CD4-positive, alpha-beta memory T cell (primary cell): Measurements from ENCODE around the gene TMED6. TPM values are rescaled to one million over a fixed set of nuclear protein-coding genes. Genes with fewer than 3 reads are reported as not detected.
A peak's percentile ranks its signal among the peaks of the same experiment; 100 is the strongest.

ENCODE experiments used
- CTCF ChIA-PET: fragments of 350-600 bp; sonication (Branson Sonifier 250); formaldehyde crosslinking; loops from one replicate; lab custom pipeline; 2021; ENCODE audit warnings: inconsistent platforms; ENCODE audit not compliant: partially characterized antibody; lab: Charles Lee
- POLR2A ChIA-PET: fragments of 350-600 bp; sonication (Branson Sonifier 250); formaldehyde crosslinking; loops from one replicate; lab custom pipeline; 2021; ENCODE audit not compliant: partially characterized antibody; lab: Charles Lee
- DNase-seq, 5 donors: peaks; one replicate each; pipeline versions ENCODE4 v3.0.0 to v3.0.0-alpha.2; 2020 to 2022; ENCODE audit warnings: mixed read lengths in 1 of 5
- H3K27ac ChIP-seq: one replicate; pipeline ENCODE4 v1.7.0; 2013; ENCODE audit warnings: low read depth, low read length
- H3K27me3 ChIP-seq: 2 replicates; pipeline ENCODE4 v1.7.0; 2013; ENCODE audit warnings: mild to moderate bottlenecking, low read length, moderate library complexity; ENCODE audit not compliant: insufficient read depth
- H3K36me3 ChIP-seq: 2 replicates; pipeline ENCODE4 v1.7.0; 2013; ENCODE audit warnings: mild to moderate bottlenecking, low read length, moderate library complexity; ENCODE audit not compliant: insufficient read depth
- H3K4me1 ChIP-seq: 2 replicates; pipeline ENCODE4 v1.7.0; 2013; ENCODE audit warnings: mild to moderate bottlenecking, low read length, moderate library complexity; ENCODE audit not compliant: insufficient read depth
- H3K4me3 ChIP-seq, 2 donors: one replicate each; pipeline ENCODE4 v1.7.0; 2013; ENCODE audit warnings: low read length in 2 of 2, mild to moderate bottlenecking in 1 of 2
- H3K9me3 ChIP-seq, 2 donors: one replicate each; pipeline ENCODE4 v1.7.0; 2013; ENCODE audit warnings: low read length in 2 of 2, control low read depth in 1 of 2; ENCODE audit not compliant: control insufficient read depth in 1 of 2
- H3K27ac Mint-ChIP-seq, 7 donors: one replicate each; pipeline ENCODE4 v1.8.0; 2020 to 2021; ENCODE audit warnings: mixed read lengths in 7 of 7, mild to moderate bottlenecking in 6 of 7, inconsistent platforms in 3 of 7, moderate library complexity in 3 of 7
- H3K27me3 Mint-ChIP-seq, 2 donors: one replicate each; pipeline ENCODE4 v1.8.0; 2020 to 2021; ENCODE audit warnings: mixed read lengths in 2 of 2
- H3K36me3 Mint-ChIP-seq, 2 donors: one replicate each; pipeline ENCODE4 v1.8.0; 2020 to 2021; ENCODE audit warnings: mixed read lengths in 2 of 2, inconsistent platforms in 1 of 2, mild to moderate bottlenecking in 1 of 2
- H3K4me1 Mint-ChIP-seq, 4 donors: one replicate each; pipeline ENCODE4 v1.8.0; 2020 to 2021; ENCODE audit warnings: mixed read lengths in 4 of 4, mild to moderate bottlenecking in 1 of 4
- H3K4me3 Mint-ChIP-seq, 8 donors: one replicate each; pipeline ENCODE4 v1.8.0; 2020 to 2021; ENCODE audit warnings: mixed read lengths in 8 of 8, mild to moderate bottlenecking in 7 of 8, moderate library complexity in 6 of 8, inconsistent platforms in 3 of 8
- H3K9me3 Mint-ChIP-seq, 8 donors: one replicate each; pipeline ENCODE4 v1.8.0; 2020 to 2021; ENCODE audit warnings: mixed read lengths in 8 of 8, mild to moderate bottlenecking in 5 of 8, inconsistent platforms in 3 of 8, moderate library complexity in 1 of 8
- intact Hi-C: fragments of 100-400 bp; cut with micrococcal nuclease; formaldehyde crosslinking; loops from one replicate; pipeline ENCODE4 v1.15.1; 2023
- polyA plus RNA-seq, 2 donors: library from polyadenylated mRNA; unstranded; fragments of 300-500 nt; fragmentation: Illumina TruSeq; gene quantifications; one replicate each; pipeline ENCODE4 v1.2.3, GENCODE V29; 2021
- total RNA-seq, 2 experiments: library from RNA; stranded (reverse); gene quantifications; one replicate each; pipeline ENCODE4 v1.2.3, GENCODE V29; 2021

TMED6 gene
- total and polyA plus RNA-seq, 4 experiments from 2014 or later: 0.30 to 5.4 (median 2.5) TPM; not detected in 1

- DNase-seq: no peak
- POLR2A ChIA-PET: no interaction called here
- peak overlapping the region in 4 of 7 donors; percentile 50 to 89 (median 72) for H3K27ac Mint-ChIP-seq
These were observed 26.4 kb upstream of the TMED6 start for GRCh38 chr16:69378036-69378435.

DNA sequence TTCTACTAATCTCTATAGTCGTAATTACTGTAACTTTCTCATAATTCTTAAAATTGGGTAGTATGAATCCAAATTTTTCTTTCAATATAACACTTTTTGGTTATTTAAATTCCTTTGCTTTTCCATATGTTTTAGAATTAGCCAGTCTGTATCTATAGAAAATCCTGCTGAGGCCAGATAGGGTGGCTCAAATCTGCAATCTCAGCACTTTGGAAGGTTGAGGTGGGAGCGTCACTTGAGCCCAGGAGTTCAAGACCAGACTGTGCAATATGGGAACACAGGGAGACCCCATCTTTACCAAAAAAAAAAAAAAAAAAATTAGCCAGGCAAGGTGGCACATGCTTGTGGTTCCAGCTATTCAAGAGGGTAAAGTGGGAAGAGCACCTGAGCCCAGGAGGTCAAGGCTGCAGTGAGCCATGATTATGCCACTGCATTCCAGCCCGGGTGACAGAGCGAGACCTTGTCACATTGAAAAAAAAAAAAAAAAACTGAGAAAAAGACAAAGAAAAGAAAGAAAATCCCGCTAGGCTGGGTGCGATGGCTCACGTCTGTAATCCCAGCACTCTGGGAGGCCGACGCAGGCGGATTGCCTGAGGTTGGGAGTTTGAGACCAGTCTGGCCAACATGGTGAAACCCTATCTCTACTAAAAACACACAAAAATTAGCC lies 24.9 kb upstream of the TMED6 start:
- intact Hi-C loops: no loop called here
- POLR2A ChIA-PET: interaction anchor here (0.5 to 1.2 kb wide), 2 partner anchors 9 to 19 kb away, joined by 3 read pairs; no protein-coding TSS in a partner anchor
- peaks cover 11 to 22% (median 19%) of the 10 kb centered on the region in 4 donors for H3K4me1 Mint-ChIP-seq
- H3K27me3 ChIP-seq: no peaks in the 10 kb centered on the region
- peaks cover 28 to 56% of the 10 kb centered on the region in 2 donors for H3K36me3 Mint-ChIP-seq
- no peaks in the 10 kb centered on the region for H3K9me3 Mint-ChIP-seq
- H3K27ac Mint-ChIP-seq: peak overlapping the region in 1 of 7 donors; percentile 25
- H3K27ac ChIP-seq: no peak overlapping the region
- no peaks in the 10 kb centered on the region for H3K9me3 ChIP-seq
- CTCF ChIA-PET: no interaction called here
- DNase-seq: no peak
- H3K27me3 Mint-ChIP-seq: no peaks in the 10 kb centered on the region
- H3K4me1 ChIP-seq: peaks cover 8% of the 10 kb centered on the region
- H3K4me3 ChIP-seq: no peak overlapping the region
- H3K36me3 ChIP-seq: peaks cover 19% of the 10 kb centered on the region
- no peak overlapping the region for H3K4me3 Mint-ChIP-seq

More at GRCh38 chr16:69378036-69378435, 26.4 kb upstream of the TMED6 start:
- no peaks in the 10 kb centered on the region for H3K9me3 ChIP-seq
- peaks cover 33% of the 10 kb centered on the region for H3K36me3 ChIP-seq
- no peak overlapping the region for H3K27ac ChIP-seq
- H3K4me3 ChIP-seq: no peak overlapping the region
- H3K4me1 ChIP-seq: peaks cover 10% of the 10 kb centered on the region
- Mint-ChIP-seq H3K27me3 (no peaks in the 10 kb centered on the region), H3K9me3 (no peaks in the 10 kb centered on the region), H3K4me1 (peaks cover 15 to 33% (median 20%) of the 10 kb centered on the region in 4 donors), H3K36me3 (peaks cover 27 to 55% of the 10 kb centered on the region in 2 donors), H3K4me3 (no peak overlapping the region)
- no peaks in the 10 kb centered on the region for H3K27me3 ChIP-seq
- intact Hi-C loops: no loop called here
- CTCF ChIA-PET: no interaction called here

GRCh38 chr16:69373019-69373418 lies 21.4 kb upstream of the TMED6 start:
- no peak for DNase-seq
- CTCF ChIA-PET: interaction anchor here (0.7 kb wide), 1 partner anchor 23 kb away, joined by 3 read pairs; no protein-coding TSS in a partner anchor
- peaks cover 32 to 57% of the 10 kb centered on the region in 2 donors for H3K36me3 Mint-ChIP-seq
- H3K4me3 Mint-ChIP-seq: no peak overlapping the region
- Histone ChIP-seq H3K4me3 (no peak overlapping the region), H3K27ac (no peak overlapping the region), H3K4me1 (no peaks in the 10 kb centered on the region), H3K27me3 (no peaks in the 10 kb centered on the region), H3K9me3 (no peaks in the 10 kb centered on the region), H3K36me3 (peaks cover 26% of the 10 kb centered on the region)
- POLR2A ChIA-PET: no interaction called here
- H3K27ac Mint-ChIP-seq: peak overlapping the region in 3 of 7 donors; percentile 57 to 72 (median 59)
- peaks cover 10 to 15% (median 13%) of the 10 kb centered on the region in 4 donors for H3K4me1 Mint-ChIP-seq
- H3K27me3 Mint-ChIP-seq: no peaks in the 10 kb centered on the region
- intact Hi-C loops: no loop called here
- no peaks in the 10 kb centered on the region for H3K9me3 Mint-ChIP-seq

GRCh38 chr16:69371564-69371963 lies 20.0 kb upstream of the TMED6 start:
- POLR2A ChIA-PET: no interaction called here
- H3K9me3 ChIP-seq: no peaks in the 10 kb centered on the region
- H3K27me3 ChIP-seq: no peaks in the 10 kb centered on the region
- Mint-ChIP-seq H3K4me3 (no peak overlapping the region), H3K27me3 (no peaks in the 10 kb centered on the region), H3K9me3 (no peaks in the 10 kb centered on the region), H3K36me3 (peaks cover 37 to 64% of the 10 kb centered on the region in 2 donors), H3K27ac (no peak overlapping the region), H3K4me1 (peaks cover 7 to 17% (median 11%) of the 10 kb centered on the region in 4 donors)
- DNase-seq: no peak
- H3K27ac ChIP-seq: no peak overlapping the region
- H3K4me3 ChIP-seq: no peak overlapping the region
- CTCF ChIA-PET: no interaction called here
- intact Hi-C loops: no loop called here
- H3K36me3 ChIP-seq: peaks cover 38% of the 10 kb centered on the region
- H3K4me1 ChIP-seq: no peaks in the 10 kb centered on the region

DNA sequence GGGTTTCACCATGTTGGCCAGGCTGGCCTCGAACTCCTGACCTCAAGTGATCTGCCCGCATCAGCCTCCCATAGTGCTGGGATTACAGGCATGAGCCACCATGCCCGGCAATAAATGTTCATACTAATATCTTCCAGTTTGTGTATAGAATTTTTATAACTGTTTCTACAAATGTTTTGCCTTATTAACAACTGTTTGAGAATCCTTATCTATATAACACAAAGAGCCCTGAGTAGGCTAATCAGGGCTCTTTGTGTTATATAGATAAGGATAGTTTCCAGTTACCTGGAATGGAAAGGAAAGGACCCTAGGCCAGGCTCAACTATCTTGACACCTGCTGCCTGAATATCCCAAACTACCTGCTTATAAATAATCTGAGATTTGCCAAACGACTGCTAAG lies 17.3 kb upstream of the TMED6 start:
- POLR2A ChIA-PET: no interaction called here
- no peak overlapping the region for H3K27ac Mint-ChIP-seq
- Histone ChIP-seq H3K4me3 (no peak overlapping the region), H3K27ac (no peak overlapping the region), H3K36me3 (peaks cover 48% of the 10 kb centered on the region), H3K9me3 (no peaks in the 10 kb centered on the region), H3K27me3 (no peaks in the 10 kb centered on the region), H3K4me1 (no peaks in the 10 kb centered on the region)
- H3K36me3 Mint-ChIP-seq: peaks cover 46 to 77% of the 10 kb centered on the region in 2 donors
- intact Hi-C loops: no loop called here
- CTCF ChIA-PET: no interaction called here
- H3K27me3 Mint-ChIP-seq: no peaks in the 10 kb centered on the region
- no peak for DNase-seq
- H3K4me3 Mint-ChIP-seq: no peak overlapping the region
- H3K9me3 Mint-ChIP-seq: no peaks in the 10 kb centered on the region
- H3K4me1 Mint-ChIP-seq: peaks cover 6 to 20% (median 12%) of the 10 kb centered on the region in 4 donors

GRCh38 chr16:69367980-69368379 lies 16.4 kb upstream of the TMED6 start:
- intact Hi-C loops: no loop called here
- H3K27ac ChIP-seq: no peak overlapping the region
- no peaks in the 10 kb centered on the region for H3K9me3 ChIP-seq
- CTCF ChIA-PET: no interaction called here
- no peaks in the 10 kb centered on the region for H3K27me3 Mint-ChIP-seq
- H3K9me3 Mint-ChIP-seq: no peaks in the 10 kb centered on the region
- no peak for DNase-seq
- peaks cover 48% of the 10 kb centered on the region for H3K36me3 ChIP-seq
- H3K4me3 Mint-ChIP-seq: no peak overlapping the region
- no peaks in the 10 kb centered on the region for H3K4me1 ChIP-seq
- POLR2A ChIA-PET: no interaction called here
- peaks cover 0 to 25% (median 9%) of the 10 kb centered on the region in 4 donors for H3K4me1 Mint-ChIP-seq
- H3K36me3 Mint-ChIP-seq: peaks cover 45 to 76% of the 10 kb centered on the region in 2 donors
- no peaks in the 10 kb centered on the region for H3K27me3 ChIP-seq
- no peak overlapping the region for H3K4me3 ChIP-seq
- H3K27ac Mint-ChIP-seq: peak overlapping the region in 2 of 7 donors; percentile 42 to 52

- Histone ChIP-seq H3K27me3 (no peaks in the 10 kb centered on the region), H3K4me3 (no peak overlapping the region), H3K36me3 (peaks cover 48% of the 10 kb centered on the region), H3K27ac (no peak overlapping the region), H3K9me3 (no peaks in the 10 kb centered on the region), H3K4me1 (no peaks in the 10 kb centered on the region)
- H3K27me3 Mint-ChIP-seq: no peaks in the 10 kb centered on the region
- no peak for DNase-seq
- H3K4me3 Mint-ChIP-seq: no peak overlapping the region
- POLR2A ChIA-PET: interaction anchor here (0.6 kb wide), 1 partner anchor 11 kb away, joined by 3 read pairs; no protein-coding TSS in a partner anchor
- peaks cover 45 to 78% of the 10 kb centered on the region in 2 donors for H3K36me3 Mint-ChIP-seq
- intact Hi-C loops: no loop called here
- peak overlapping the region in 3 of 7 donors; percentile 12 to 75 (median 66) for H3K27ac Mint-ChIP-seq
- CTCF ChIA-PET: no interaction called here
- peaks cover 9 to 21% (median 15%) of the 10 kb centered on the region in 4 donors for H3K4me1 Mint-ChIP-seq
- peaks cover 0 to 1% (median 0%) of the 10 kb centered on the region in 8 donors for H3K9me3 Mint-ChIP-seq
These were observed 14.8 kb upstream of the TMED6 start for GRCh38 chr16:69366431-69366830.
